H1 (cell line): Measurements from ENCODE around the gene MAS1L. TPM values are rescaled to one million over a fixed set of nuclear protein-coding genes. Genes with fewer than 3 reads are reported as not detected.

Source experiments
- CBX5 ChIP-seq: fragments of 300-800, 300-1000 bp; sonication (generic); IDR thresholded peaks from 2 replicates; pipeline ENCODE4 v1.7.1; 2016; ENCODE audit warnings: antibody characterized with exemption, low read length, low read depth
- CHD1 ChIP-seq: IDR thresholded peaks from 2 replicates; pipeline ENCODE4 v1.6.1; 2012; ENCODE audit warnings: low read depth, low read length, improper control_type of control experiment
- EP300 ChIP-seq, 2 experiments: IDR thresholded peaks; 1 replicate in 1 of 2; 2 replicates in 1 of 2; pipeline ENCODE4 v1.6.1; 2011 to 2012; ENCODE audit warnings: low read depth in 2 of 2, low read length in 2 of 2, mild to moderate bottlenecking in 2 of 2, borderline replicate concordance in 1 of 2, inconsistent platforms in 1 of 2, moderate library complexity in 1 of 2
- HDAC2 ChIP-seq, 2 experiments: fragments of 300-600 bp in 1 of 2; sonication (generic) in 1 of 2; IDR thresholded peaks; 2 replicates each; pipeline ENCODE4 v1.6.1; 2011 to 2012; ENCODE audit warnings: low read depth in 2 of 2, low read length in 2 of 2, mild to moderate bottlenecking in 2 of 2, moderate library complexity in 2 of 2, borderline replicate concordance in 1 of 2, inconsistent platforms in 1 of 2
- HDAC6 ChIP-seq: IDR thresholded peaks from one replicate; pipeline ENCODE4 v1.7.1; 2012; ENCODE audit warnings: low read depth, mild to moderate bottlenecking, inconsistent platforms, low read length, moderate library complexity
- MAX ChIP-seq: IDR thresholded peaks from 2 replicates; pipeline ENCODE4 v1.6.1; 2012; ENCODE audit warnings: inconsistent platforms
- NANOG ChIP-seq: IDR thresholded peaks from 2 replicates; pipeline ENCODE4 v1.6.1; 2011; ENCODE audit warnings: low read length, low read depth, mild to moderate bottlenecking, inconsistent platforms; ENCODE audit not compliant: insufficient read depth, poor library complexity, severe bottlenecking
- NRF1 ChIP-seq: IDR thresholded peaks from 2 replicates; pipeline ENCODE4 v1.6.1; 2011; ENCODE audit warnings: mild to moderate bottlenecking, low read depth, low read length, improper control_type of control experiment
- polyA plus RNA-seq, 7 experiments: library from polyadenylated mRNA; depleted of rRNA in 3 of 7; stranded (reverse) in 5 of 7; unstranded in 2 of 7; fragments of >200 nt in 5 of 7; fragments of 200-250 nt in 2 of 7; gene quantifications; 1 replicate in 5 of 7; 2 replicates in 1 of 7; 4 replicates in 1 of 7; pipeline versions ENCODE4 v1.2.1 to v1.2.3, GENCODE V29; 2011 to 2013; ENCODE audit warnings: missing spikeins in 2 of 7, mixed read lengths in 2 of 7
- total RNA-seq: library from RNA; stranded (reverse); fragmentation: NEBNext Ultra II Directional; extraction: Animal tissue kit (Norgen Biotek cat#: 25700); gene quantifications from 2 replicates; pipeline ENCODE4 v1.2.1, GENCODE V29; 2021

MAS1L gene
- total and polyA plus RNA-seq, 2 of the 8 experiments (the other 6 are each of a cell fraction or from before 2014, with no cell fraction given) = not detected

GRCh38 chr6:29506446-29507067 is 18.8 kb upstream of the MAS1L start (continued):
- no peak for TF ChIP-seq HDAC6
- no peak for TF ChIP-seq EP300 (IDR thresholded peaks at IDR 0.05; ENCODE audit: borderline replicate concordance in 1 of 2, low read depth in 2 of 2, low read length in 2 of 2)
- no peak for TF ChIP-seq CHD1
- no peak for TF ChIP-seq HDAC2 (IDR thresholded peaks at IDR 0.05; ENCODE audit: borderline replicate concordance in 1 of 2, low read depth in 2 of 2, low read length in 2 of 2)
- no peak for TF ChIP-seq NRF1
- TF ChIP-seq NANOG = no peak
- no peak for TF ChIP-seq MAX
- TF ChIP-seq CBX5 = no peak
- TF ChIP-seq, all 59 proteins: peak for 0
